Right lobe of liver (tissue), 6 donors: ENCODE measurements around the gene CTBP1. TPM values are rescaled to one million over a fixed set of nuclear protein-coding genes. Genes with fewer than 3 reads are reported as not detected.
"Not testable (repeated sequence)": the region's sequence is repeated elsewhere in the genome, so short reads cannot be mapped to it uniquely, and the experiment has no call there.

Experiments used
- ATAC-seq, 4 donors: fragments of 200-7000 bp; cut with Tn5 transposase; one replicate each; pipeline ENCODE4 v1.9.1; 2020; ENCODE audit warnings: mild to moderate bottlenecking in 4 of 4, moderate library complexity in 4 of 4
- DNase-seq, 3 donors: peaks; one replicate each; pipeline ENCODE4 v3.0.0-alpha.2; 2020
- H3K27ac ChIP-seq, 3 donors: fragments of 200-600 bp; one replicate each; pipeline ENCODE4 v1.8.0; 2022
- H3K27me3 ChIP-seq, 2 donors: fragments of 200-600 bp; one replicate each; pipeline ENCODE4 v1.8.0; 2022
- H3K36me3 ChIP-seq, 4 donors: fragments of 200-600 bp; sonication (generic) in 1 of 4; one replicate each; pipeline versions ENCODE4 v1.5.1 to v1.8.0; 2017 to 2022; ENCODE audit warnings: control low read depth in 1 of 4
- H3K4me1 ChIP-seq, 4 donors: fragments of 200-600 bp; sonication (generic) in 1 of 4; one replicate each; pipeline versions ENCODE4 v1.5.1 to v1.8.0; 2017 to 2022; ENCODE audit warnings: control low read depth in 1 of 4
- H3K4me3 ChIP-seq, 3 donors: fragments of 200-600 bp; one replicate each; pipeline ENCODE4 v1.8.0; 2022
- H3K9me3 ChIP-seq, 4 donors: fragments of 200-600 bp; sonication (generic) in 1 of 4; one replicate each; pipeline versions ENCODE4 v1.5.1 to v1.8.0; 2017 to 2022; ENCODE audit warnings: control low read depth in 1 of 4
- POLR2A ChIP-seq: fragments of 450-650 bp; IDR thresholded peaks from one replicate; pipeline ENCODE4 v1.6.1; 2017; ENCODE audit warnings: antibody characterized with exemption, mild to moderate bottlenecking
- WGBS: methylation state at CpG from one replicate; pipeline ENCODE4 v1.1.6; 2018; ENCODE audit warnings: low coverage, low lambda C conversion rate; ENCODE audit not compliant: insufficient coverage; ENCODE audit errors: missing lambda C conversion rate; 5-methylcytosine and 5-hydroxymethylcytosine counted together
- intact Hi-C, 2 donors: fragments of 100-400 bp; cut with DNase I; formaldehyde crosslinking; loops; one replicate each; pipeline versions ENCODE4 v1.11.2 to v1.14.1; 2022
- total RNA-seq, 6 experiments: library from RNA; depleted of rRNA in 2 of 6; stranded (reverse); fragments of >200 nt in 2 of 6; fragmentation: NEBNext Ultra II Directional in 3 of 6; extraction: Animal tissue kit (Norgen Biotek cat#: 25700) in 3 of 6; gene quantifications; one replicate each; pipeline versions ENCODE4 v1.1.0 to v1.2.4, GENCODE V29; 2016 to 2023
- TF ChIP-seq, protein P1 (sequence below), 4 donors: fragments of 200-600 bp in 3 of 4; fragments of 450-650 bp in 1 of 4; IDR thresholded peaks; one replicate each; pipeline versions ENCODE4 v1.5.1 to v1.8.0; 2016 to 2022; ENCODE audit warnings: antibody characterized with exemption in 4 of 4, mild to moderate bottlenecking in 2 of 4
- donor health status: DM: no; HTN: yes; CAD: no.
- donor health status: DM: no; HTN: no; CAD: no.
- donor health status: DM: no; HTN: no; CAD: no.
- donor health status: DM: no; HTN: yes; CAD: no.
- donor health status: DM: no; HTN: yes; CAD: no.

CTBP1 gene
- total RNA-seq, 6 experiments from 2014 or later: 74.8 to 85.5 (median 79.4) TPM

DNA sequence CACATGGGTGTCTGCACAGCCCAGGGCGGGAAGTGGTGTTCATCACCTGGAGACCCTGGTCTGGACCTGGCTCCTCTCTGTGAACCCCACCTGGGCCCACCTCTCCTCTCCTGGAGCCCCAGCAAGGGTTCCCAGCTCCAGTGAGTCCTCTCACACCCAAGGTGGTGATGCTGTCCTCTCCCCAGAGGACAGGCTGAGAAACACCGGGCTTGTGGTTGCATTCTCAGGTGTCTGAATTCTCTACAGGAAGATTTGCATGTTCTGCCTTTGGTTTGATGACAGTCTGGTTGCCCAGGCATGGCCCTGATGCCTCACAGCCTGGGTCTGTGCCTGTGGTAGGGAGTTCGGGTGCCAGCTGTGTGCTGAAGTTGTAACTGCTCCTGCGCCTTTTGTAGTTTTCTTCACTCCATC lies 44.6 kb upstream of the CTBP1 start:
- intact Hi-C loops: no loop called here
- TF ChIP-seq POLR2A: no peak
- TF ChIP-seq, protein P1, sequence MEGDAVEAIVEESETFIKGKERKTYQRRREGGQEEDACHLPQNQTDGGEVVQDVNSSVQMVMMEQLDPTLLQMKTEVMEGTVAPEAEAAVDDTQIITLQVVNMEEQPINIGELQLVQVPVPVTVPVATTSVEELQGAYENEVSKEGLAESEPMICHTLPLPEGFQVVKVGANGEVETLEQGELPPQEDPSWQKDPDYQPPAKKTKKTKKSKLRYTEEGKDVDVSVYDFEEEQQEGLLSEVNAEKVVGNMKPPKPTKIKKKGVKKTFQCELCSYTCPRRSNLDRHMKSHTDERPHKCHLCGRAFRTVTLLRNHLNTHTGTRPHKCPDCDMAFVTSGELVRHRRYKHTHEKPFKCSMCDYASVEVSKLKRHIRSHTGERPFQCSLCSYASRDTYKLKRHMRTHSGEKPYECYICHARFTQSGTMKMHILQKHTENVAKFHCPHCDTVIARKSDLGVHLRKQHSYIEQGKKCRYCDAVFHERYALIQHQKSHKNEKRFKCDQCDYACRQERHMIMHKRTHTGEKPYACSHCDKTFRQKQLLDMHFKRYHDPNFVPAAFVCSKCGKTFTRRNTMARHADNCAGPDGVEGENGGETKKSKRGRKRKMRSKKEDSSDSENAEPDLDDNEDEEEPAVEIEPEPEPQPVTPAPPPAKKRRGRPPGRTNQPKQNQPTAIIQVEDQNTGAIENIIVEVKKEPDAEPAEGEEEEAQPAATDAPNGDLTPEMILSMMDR (IDR thresholded peaks at IDR 0.05): no peak
- Histone ChIP-seq H3K36me3 (peaks cover 0 to 5% (median 0%) of the 10 kb centered on the region in 4 donors), H3K4me3 (no peak overlapping the region), H3K27me3 (no peaks in the 10 kb centered on the region), H3K27ac (no peak overlapping the region), H3K9me3 (no peaks in the 10 kb centered on the region), H3K4me1 (peaks cover 0 to 19% (median 6%) of the 10 kb centered on the region in 4 donors)
- 71% methylated on average over 1 of the region's 4 CpGs for WGBS
- ATAC-seq (no peak), DNase-seq (peak in 2 of 3 donors; percentile 12 to 35)

- H3K27me3 ChIP-seq, ATAC-seq, H3K27ac ChIP-seq, intact Hi-C loops, H3K36me3 ChIP-seq, H3K4me3 ChIP-seq, H3K9me3 ChIP-seq: not testable (repeated sequence)
- H3K4me1 ChIP-seq: peaks cover 0 to 19% (median 6%) of the 10 kb centered on the region in 4 donors
- 70% methylated on average over 2 of the region's 8 CpGs for WGBS
- peak in 2 of 3 donors; percentile 17 to 43 for DNase-seq
Measured at GRCh38 chr4:1292703-1293011, 43.7 kb upstream of the CTBP1 start.

DNA sequence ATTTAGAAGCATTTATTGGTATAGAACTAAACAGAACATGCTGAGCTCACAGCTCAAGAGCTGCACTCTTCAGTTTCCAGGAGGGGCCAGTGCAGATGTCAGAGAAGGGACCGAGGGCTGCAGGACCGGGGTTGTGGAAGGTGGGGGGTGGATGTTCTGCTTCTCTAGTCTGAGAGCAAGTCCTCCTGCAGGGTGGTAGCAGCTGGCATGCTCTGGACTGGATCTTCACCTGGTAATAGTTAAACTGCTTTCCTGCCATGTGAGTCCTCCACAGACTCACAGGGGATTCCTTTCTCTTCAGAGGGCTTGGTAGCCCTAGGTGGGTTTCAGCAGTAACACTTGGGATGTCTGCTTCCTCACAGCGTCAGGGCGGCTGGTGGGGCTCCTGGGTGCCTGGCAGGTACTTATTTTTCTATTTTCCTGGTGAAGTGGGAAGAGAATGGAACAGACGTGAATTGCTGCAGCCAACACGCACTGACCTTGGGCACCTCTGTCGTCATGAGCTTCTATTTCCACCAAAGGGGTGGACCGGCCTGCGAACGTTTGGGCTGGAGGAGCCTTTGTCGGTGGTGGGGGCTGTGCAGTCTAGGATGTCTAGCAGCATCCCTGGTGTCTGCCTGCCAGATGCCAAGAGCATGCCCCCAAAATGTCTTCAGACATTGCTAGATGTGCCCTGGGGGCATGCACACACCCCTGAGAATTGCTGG lies 43.2 kb upstream of the CTBP1 start:
- ATAC-seq (no peak), DNase-seq (peak in 2 of 3 donors; percentile 17 to 33)
- intact Hi-C loops: no loop called here
- WGBS: 33% methylated on average over 2 of the region's 11 CpGs
- Histone ChIP-seq H3K4me3 (no peak overlapping the region), H3K4me1 (peaks cover 0 to 19% (median 6%) of the 10 kb centered on the region in 4 donors), H3K27ac (no peak overlapping the region), H3K36me3 (no peaks in the 10 kb centered on the region), H3K9me3 (no peaks in the 10 kb centered on the region), H3K27me3 (no peaks in the 10 kb centered on the region)
- no peak for TF ChIP-seq POLR2A
- TF ChIP-seq, protein P1 (IDR thresholded peaks at IDR 0.05): no peak

GRCh38 chr4:1291091-1291490 lies 42.2 kb upstream of the CTBP1 start:
- ATAC-seq (no peak), DNase-seq (peak in 1 of 3 donors; percentile 35)
- 24% methylated on average over 4 of the region's 9 CpGs for WGBS
- no peaks in the 10 kb centered on the region for H3K27me3 ChIP-seq
- H3K4me3 ChIP-seq: peak overlapping the region; percentile 92 to 96 (median 95)
- intact Hi-C loops: no loop called here
- TF ChIP-seq, protein P1 (IDR thresholded peaks at IDR 0.05): no peak
- TF ChIP-seq POLR2A: no peak
- H3K27ac ChIP-seq: no peak overlapping the region
- H3K4me1 ChIP-seq: peaks cover 0 to 19% (median 6%) of the 10 kb centered on the region in 4 donors
- no peaks in the 10 kb centered on the region for H3K36me3 ChIP-seq
- no peaks in the 10 kb centered on the region for H3K9me3 ChIP-seq

GRCh38 chr4:1290165-1290977 lies 41.4 kb upstream of the CTBP1 start:
- WGBS: 0% methylated on average over 4 of the region's 47 CpGs
- no peaks in the 10 kb centered on the region for H3K27me3 ChIP-seq
- ATAC-seq: peak in 1 of 4 donors; percentile 3
- H3K4me1 ChIP-seq: peaks cover 0 to 19% (median 6%) of the 10 kb centered on the region in 4 donors
- H3K4me3 ChIP-seq: peak overlapping the region; percentile 92 to 96 (median 95)
- TF ChIP-seq POLR2A: no peak
- TF ChIP-seq, protein P1 (IDR thresholded peaks at IDR 0.05): no peak
- H3K36me3 ChIP-seq: no peaks in the 10 kb centered on the region
- intact Hi-C loops: no loop called here
- peak in 2 of 3 donors; percentile 43 to 50 for DNase-seq
- no peaks in the 10 kb centered on the region for H3K9me3 ChIP-seq
- H3K27ac ChIP-seq: peak overlapping the region; percentile 32 to 87 (median 75)
